PC-3 (cell line): ENCODE measurements around the gene HLA-F. TPM values are rescaled to one million over a fixed set of nuclear protein-coding genes. Genes with fewer than 3 reads are reported as not detected.

Experiments
- ATAC-seq: fragments of 200-7000 bp; cut with Tn5 transposase; 2 replicates; pipeline ENCODE4 v1.9.1; 2020; ENCODE audit warnings: mild to moderate bottlenecking, moderate library complexity
- BruUV-seq: library from RNA; stranded (reverse); fragments of 400-500 nt; replicated peaks from 2 replicates; lab custom pipeline; 2021; lab: Mats Ljungman, UMichigan
- CTCF ChIA-PET: fragments of 300-600 bp; sonication (Branson Sonifier 250); formaldehyde crosslinking; loops from one replicate; lab custom pipeline; 2022; ENCODE audit warnings: antibody characterized with exemption; lab: Charles Lee
- POLR2A ChIA-PET: fragments of 300-600 bp; sonication (Branson Sonifier 250); formaldehyde crosslinking; loops from one replicate; lab custom pipeline; 2022; ENCODE audit warnings: antibody characterized with exemption; ENCODE audit not compliant: unreplicated experiment; lab: Charles Lee
- DNase-seq: peaks from one replicate; pipeline ENCODE4 v3.0.0-alpha.2; 2015
- H2AFZ ChIP-seq: fragments of 300-600 bp; sonication (generic); 2 replicates; pipeline ENCODE4 v1.6.0; 2016; ENCODE audit warnings: antibody characterized with exemption, low read length
- H3F3A ChIP-seq: fragments of 300-600 bp; sonication (generic); one replicate; pipeline ENCODE4 v1.6.0; 2017; ENCODE audit warnings: antibody characterized with exemption, low read length, control low read depth, mild to moderate bottlenecking; ENCODE audit not compliant: unreplicated experiment
- H3K27ac ChIP-seq: fragments of 300-600 bp; sonication (generic); 2 replicates; pipeline ENCODE4 v1.5.1; 2016; ENCODE audit warnings: mild to moderate bottlenecking, low read length
- H3K27me3 ChIP-seq: fragments of 300-600 bp; sonication (generic); 2 replicates; pipeline ENCODE4 v1.6.1; 2016; ENCODE audit warnings: low read length, mixed read lengths
- H3K36me3 ChIP-seq: fragments of 300-600 bp; sonication (generic); 2 replicates; pipeline ENCODE4 v1.6.1; 2016; ENCODE audit warnings: low read depth, mixed run types, low read length, mixed read lengths
- H3K4me1 ChIP-seq: fragments of 300-600 bp; sonication (generic); 2 replicates; pipeline ENCODE4 v1.5.1; 2016; ENCODE audit warnings: low read length; ENCODE audit not compliant: insufficient read depth
- H3K4me2 ChIP-seq: fragments of 300-600 bp; sonication (generic); 2 replicates; pipeline ENCODE4 v1.6.0; 2016; ENCODE audit warnings: low read length
- H3K4me3 ChIP-seq: fragments of 300-600 bp; sonication (generic); 2 replicates; pipeline ENCODE4 v1.5.1; 2016; ENCODE audit warnings: mild to moderate bottlenecking, low read length, mixed read lengths
- H3K79me2 ChIP-seq: fragments of 300-600 bp; sonication (generic); 2 replicates; pipeline ENCODE4 v1.6.1; 2017; ENCODE audit warnings: low read length, mixed read lengths
- H3K9ac ChIP-seq: fragments of 300-600 bp; sonication (generic); 2 replicates; pipeline ENCODE4 v1.6.0; 2016; ENCODE audit warnings: mild to moderate bottlenecking, low read length
- H3K9me2 ChIP-seq: fragments of 300-600 bp; sonication (generic); replicated peaks from 2 replicates; pipeline ENCODE4 v1.6.1; 2016; ENCODE audit warnings: mixed run types, low read length, mixed read lengths
- H3K9me3 ChIP-seq: fragments of 300-600 bp; sonication (generic); 2 replicates; pipeline ENCODE4 v1.6.1; 2016; ENCODE audit warnings: low read length, mixed read lengths
- H4K20me1 ChIP-seq: fragments of 300-600 bp; sonication (generic); 2 replicates; pipeline ENCODE4 v1.6.1; 2016; ENCODE audit warnings: low read length, mixed read lengths
- EZH2 ChIP-seq: fragments of 300-600 bp; sonication (generic); IDR thresholded peaks from one replicate; pipeline ENCODE4 v1.6.1; 2017; ENCODE audit warnings: antibody characterized with exemption, mild to moderate bottlenecking, low read length; ENCODE audit not compliant: unreplicated experiment
- EZH2phosphoT487 ChIP-seq: fragments of 300-600 bp; sonication (generic); IDR thresholded peaks from 2 replicates; pipeline ENCODE4 v1.6.1; 2018; ENCODE audit warnings: mild to moderate bottlenecking, antibody characterized with exemption, low read length, borderline replicate concordance
- intact Hi-C: fragments of 100-400 bp; cut with micrococcal nuclease; formaldehyde crosslinking; loops from 2 replicates; pipeline ENCODE4 v1.9.0; 2023
- total RNA-seq: library from RNA; depleted of rRNA; stranded (reverse); fragments of >200 nt; gene quantifications from 2 replicates; pipeline ENCODE4 v1.2.3, GENCODE V29; 2014
- TF ChIP-seq, protein P1 (sequence below): fragments of 300-600 bp; sonication (generic); conservative IDR thresholded peaks from 2 replicates; pipeline ENCODE4 v1.5.1; 2017; ENCODE audit warnings: antibody characterized with exemption, low read depth, mild to moderate bottlenecking, low read length

Gene HLA-F
- total RNA-seq, 1 experiment from 2014 or later: 16.1 TPM

GRCh38 chr6:29737707-29738630 lies 14.7 kb downstream of the HLA-F start:
- ATAC-seq (peak; percentile 95), DNase-seq (peak; percentile 82)
- no peaks in the 10 kb centered on the region for H3K9me3 ChIP-seq
- H3K4me3 ChIP-seq: no peak overlapping the region
- H3K4me2 ChIP-seq: no peak overlapping the region
- no peaks in the 10 kb centered on the region for H3F3A ChIP-seq
- no peaks in the 10 kb centered on the region for H4K20me1 ChIP-seq
- no peaks in the 10 kb centered on the region for H3K4me1 ChIP-seq
- H3K36me3 ChIP-seq: no peaks in the 10 kb centered on the region
- no peaks in the 10 kb centered on the region for H3K79me2 ChIP-seq
- no peaks in the 10 kb centered on the region for H3K9me2 ChIP-seq
- no TSS peak for BruUV-seq
- no peak overlapping the region for H3K9ac ChIP-seq
- intact Hi-C loops: loop anchor here (1.0 kb wide), 1 partner anchor 97 kb away; no protein-coding TSS in a partner anchor
- H2AFZ ChIP-seq: no peak overlapping the region
- no peak for TF ChIP-seq EZH2phosphoT487
- TF ChIP-seq, protein P1, sequence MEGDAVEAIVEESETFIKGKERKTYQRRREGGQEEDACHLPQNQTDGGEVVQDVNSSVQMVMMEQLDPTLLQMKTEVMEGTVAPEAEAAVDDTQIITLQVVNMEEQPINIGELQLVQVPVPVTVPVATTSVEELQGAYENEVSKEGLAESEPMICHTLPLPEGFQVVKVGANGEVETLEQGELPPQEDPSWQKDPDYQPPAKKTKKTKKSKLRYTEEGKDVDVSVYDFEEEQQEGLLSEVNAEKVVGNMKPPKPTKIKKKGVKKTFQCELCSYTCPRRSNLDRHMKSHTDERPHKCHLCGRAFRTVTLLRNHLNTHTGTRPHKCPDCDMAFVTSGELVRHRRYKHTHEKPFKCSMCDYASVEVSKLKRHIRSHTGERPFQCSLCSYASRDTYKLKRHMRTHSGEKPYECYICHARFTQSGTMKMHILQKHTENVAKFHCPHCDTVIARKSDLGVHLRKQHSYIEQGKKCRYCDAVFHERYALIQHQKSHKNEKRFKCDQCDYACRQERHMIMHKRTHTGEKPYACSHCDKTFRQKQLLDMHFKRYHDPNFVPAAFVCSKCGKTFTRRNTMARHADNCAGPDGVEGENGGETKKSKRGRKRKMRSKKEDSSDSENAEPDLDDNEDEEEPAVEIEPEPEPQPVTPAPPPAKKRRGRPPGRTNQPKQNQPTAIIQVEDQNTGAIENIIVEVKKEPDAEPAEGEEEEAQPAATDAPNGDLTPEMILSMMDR: peak; percentile 90
- TF ChIP-seq EZH2: no peak
- POLR2A ChIA-PET: no interaction called here
- CTCF ChIA-PET: interaction anchor here (0.5 to 1.0 kb wide), 8 partner anchors 11 to 254 kb away, joined by 3 to 11 read pairs (median 4); no protein-coding TSS in a partner anchor
- H3K27me3 ChIP-seq: no peaks in the 10 kb centered on the region
- no peak overlapping the region for H3K27ac ChIP-seq

GRCh38 chr6:29739136-29739881 lies 16.1 kb downstream of the HLA-F start:
- POLR2A ChIA-PET: no interaction called here
- intact Hi-C loops: no loop called here
- CTCF ChIA-PET: no interaction called here
- Histone ChIP-seq H3K27me3 (no peaks in the 10 kb centered on the region), H3K4me2 (no peak overlapping the region), H3K9me2 (no peaks in the 10 kb centered on the region), H4K20me1 (no peaks in the 10 kb centered on the region), H2AFZ (no peak overlapping the region), H3K9ac (no peak overlapping the region), H3K36me3 (no peaks in the 10 kb centered on the region), H3K79me2 (no peaks in the 10 kb centered on the region), H3K27ac (no peak overlapping the region), H3K9me3 (no peaks in the 10 kb centered on the region), H3K4me1 (no peaks in the 10 kb centered on the region), H3F3A (no peaks in the 10 kb centered on the region), H3K4me3 (no peak overlapping the region)
- no peak for DNase-seq
- ATAC-seq: no peak
- no TSS peak for BruUV-seq
- TF ChIP-seq EZH2phosphoT487 (no peak), EZH2 (no peak)
- TF ChIP-seq, protein P1: no peak
